Stimulated activated CD4-positive, alpha-beta T cell treated with anti-CD3 and anti-CD28 coated beads, Interleukin-2, amount 100 ng/mL, for 4 hours (primary cell): ENCODE measurements around the gene TNK2.
A peak's percentile ranks its signal among the peaks of the same experiment; 100 is the strongest.
"Not testable (repeated sequence)": the region's sequence is repeated elsewhere in the genome, so short reads cannot be mapped to it uniquely, and the experiment has no call there.

ENCODE experiments used
- DNase-seq: peaks from one replicate; pipeline ENCODE4 v3.0.0-alpha.2; 2020; ENCODE audit warnings: low read depth

Gene TNK2

DNA sequence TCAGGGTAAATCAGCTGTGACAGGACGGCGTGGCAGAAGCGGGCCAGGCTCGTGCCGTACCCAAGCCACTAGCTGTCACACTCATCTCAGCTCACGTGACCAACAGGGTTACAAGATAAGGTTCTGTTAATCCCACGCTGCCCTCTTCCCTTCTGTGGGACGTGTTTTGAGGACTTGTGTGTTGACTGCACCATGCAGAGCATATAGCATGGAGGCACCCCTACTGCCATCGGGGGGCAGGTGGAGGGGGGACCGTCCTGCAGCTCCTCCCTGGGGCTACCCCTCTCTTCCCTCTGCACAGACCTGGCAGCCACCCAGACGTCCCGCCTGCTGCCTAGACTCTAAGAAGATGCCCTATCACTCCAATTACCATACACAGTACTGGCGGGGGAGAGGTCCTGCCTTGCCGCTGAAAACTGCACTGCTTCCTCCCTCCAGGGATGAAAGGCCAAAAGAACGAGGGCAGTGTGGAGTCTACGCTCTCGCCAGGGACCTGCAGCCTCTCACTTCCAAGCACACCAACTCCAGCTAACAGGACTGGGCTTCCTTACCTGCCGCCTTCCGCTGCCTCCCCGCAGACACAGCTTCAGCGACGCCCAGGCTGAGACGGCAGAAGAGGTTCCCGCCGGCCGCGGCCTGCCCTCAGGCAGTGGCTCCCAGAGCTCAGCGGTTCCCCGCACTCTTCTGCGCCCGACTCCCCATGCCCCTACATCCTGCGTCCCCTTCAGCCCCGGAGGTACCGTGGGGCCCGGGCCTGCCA lies at the start of gene TNK2:
Gene TNK2 (minus strand): TSS at position 618 of the 760 bp plus-strand sequence. CDS start 19,963 bp downstream, outside the sequence.
- DNase-seq = peak; percentile 48

DNA sequence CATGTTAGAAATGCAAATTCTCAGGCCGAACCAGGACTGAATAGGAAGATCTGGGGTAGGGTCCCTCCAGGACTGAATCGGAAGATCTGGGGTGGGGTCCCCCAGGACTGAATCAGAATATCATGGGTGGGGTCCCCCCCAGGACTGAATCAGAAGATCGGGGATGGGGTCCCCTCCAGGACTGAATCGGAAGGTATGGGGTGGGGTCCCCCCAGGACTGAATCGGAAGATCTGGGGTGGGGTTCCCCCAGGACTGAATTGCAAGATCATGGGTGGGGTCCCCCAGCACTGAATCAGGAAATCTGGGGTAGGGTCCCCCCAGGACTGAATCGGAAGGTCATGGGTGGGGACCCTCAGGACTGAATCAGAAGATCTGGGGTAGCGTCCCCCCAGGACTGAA lies 48.2 kb upstream of the TNK2 start:
- DNase-seq = no peak

GRCh38 chr3:195955416-195955841 lies 47.1 kb upstream of the TNK2 start:
- peak; percentile 68 for DNase-seq

- DNase-seq = peak; percentile 39
Measured at GRCh38 chr3:195954752-195955119, 46.4 kb upstream of the TNK2 start.

DNA sequence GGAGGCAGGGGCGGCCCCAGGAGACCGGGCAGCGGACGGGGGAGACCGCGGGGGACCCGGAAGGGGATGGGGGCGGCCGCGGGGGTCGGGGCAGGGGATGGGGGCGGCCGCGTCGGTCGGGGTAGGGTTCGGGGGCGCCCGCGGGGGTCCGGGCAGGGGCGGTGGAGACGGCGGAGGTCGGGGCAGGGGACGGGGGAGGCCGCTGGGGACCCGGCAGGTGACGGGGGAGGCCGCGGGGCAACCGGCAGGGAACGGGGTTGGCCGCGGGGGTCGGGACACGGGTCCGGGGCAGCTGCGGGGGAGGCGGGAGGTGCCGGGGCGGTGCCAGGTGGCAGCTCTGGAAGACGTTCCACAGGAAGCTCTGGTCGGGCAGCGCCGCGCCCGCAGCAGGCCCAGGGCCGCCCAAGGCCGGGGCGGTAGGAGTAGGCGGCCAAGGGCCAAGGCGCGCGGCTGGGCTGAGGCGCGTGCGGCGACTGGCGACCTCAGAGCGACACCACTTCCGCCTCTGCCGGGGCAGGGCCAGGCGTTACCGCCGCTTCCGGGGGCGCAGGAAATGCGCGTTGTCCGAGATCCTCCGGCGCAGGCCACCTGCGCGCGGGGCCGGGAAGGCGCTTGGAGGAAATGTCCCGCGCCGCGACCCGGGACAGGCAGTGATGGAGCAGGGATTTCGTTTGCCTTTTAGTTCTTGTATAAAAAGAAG lies 45.9 kb upstream of the TNK2 start:
- DNase-seq = peak; percentile 45

GRCh38 chr3:195952590-195952989 lies 44.2 kb upstream of the TNK2 start:
- DNase-seq = not testable (repeated sequence)

DNA sequence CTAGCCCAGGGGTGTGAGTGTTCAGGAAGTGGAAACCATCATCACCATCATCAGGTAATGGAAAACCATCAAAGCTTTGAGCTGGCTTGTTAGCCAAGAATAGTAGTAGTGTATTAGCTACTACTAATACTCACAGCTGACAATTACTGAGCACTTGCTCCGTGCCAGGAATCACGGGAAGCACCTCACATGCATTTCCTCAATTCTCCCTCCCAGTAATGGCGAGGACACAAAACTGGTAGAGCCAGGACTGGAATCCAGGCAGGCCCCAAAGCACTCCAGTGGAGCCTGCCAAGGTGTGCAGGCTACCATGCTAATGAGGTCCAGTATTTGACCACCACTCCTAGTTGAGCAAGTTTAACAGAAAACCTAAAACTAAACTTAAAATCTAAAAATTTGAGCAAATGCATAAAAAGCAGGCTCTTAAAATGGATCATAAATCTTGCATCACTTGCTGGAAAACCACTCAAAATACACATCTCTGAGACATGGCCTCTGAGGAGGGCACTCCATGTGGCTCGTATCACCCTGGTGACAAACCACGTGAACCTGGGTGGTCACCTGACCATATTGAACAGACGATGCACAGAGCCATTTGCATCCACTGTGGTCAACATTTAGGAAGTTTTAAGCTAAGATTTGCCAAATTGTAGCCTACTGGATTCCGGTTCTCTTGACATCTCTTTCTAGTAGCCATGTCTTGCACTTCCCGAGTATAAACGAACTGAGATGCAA lies 43.3 kb upstream of the TNK2 start:
- DNase-seq = not testable (repeated sequence)

GRCh38 chr3:195950731-195951130 lies 42.4 kb upstream of the TNK2 start:
- not testable (repeated sequence) for DNase-seq

- not testable (repeated sequence) for DNase-seq
Measured at GRCh38 chr3:195950164-195950563, 41.8 kb upstream of the TNK2 start.

DNA sequence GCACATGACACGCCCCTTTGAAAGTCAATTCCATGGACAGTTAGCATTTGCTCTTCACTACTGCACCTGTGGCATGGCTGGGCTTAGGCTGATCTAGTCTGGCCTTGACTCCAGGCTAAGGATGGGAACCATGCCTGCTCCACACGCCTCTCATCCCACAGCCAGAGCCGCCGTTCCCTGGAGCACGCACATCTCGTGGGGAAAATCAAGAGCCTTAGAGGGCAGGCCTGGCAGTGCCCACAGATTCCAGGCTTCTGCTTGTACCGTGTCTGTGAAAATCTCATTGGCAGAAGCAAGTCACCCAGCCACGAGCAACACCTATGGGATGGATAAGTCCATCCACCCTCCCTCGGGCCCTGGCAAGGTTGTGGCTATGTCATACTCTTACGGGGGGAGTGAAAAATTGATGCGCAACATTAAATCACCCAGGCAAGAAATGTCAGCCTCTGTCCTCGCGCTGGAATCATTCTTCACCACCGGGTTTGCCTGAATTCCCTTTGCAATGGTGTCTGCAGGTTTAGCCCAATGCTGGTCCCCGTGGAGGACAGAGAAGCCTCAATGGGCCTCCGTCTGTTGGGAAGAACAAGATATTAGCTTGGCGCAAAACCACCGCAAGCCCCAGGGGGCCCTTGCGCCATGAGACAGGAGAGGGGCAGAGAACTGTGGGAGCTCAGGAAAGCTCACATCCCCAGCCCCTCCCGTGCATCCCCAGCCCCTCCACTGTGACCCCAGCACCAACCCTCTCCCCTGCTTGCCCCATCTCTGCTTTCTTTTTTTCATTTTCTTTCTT lies 38.8 kb upstream of the TNK2 start:
- DNase-seq = not testable (repeated sequence)

- DNase-seq = not testable (repeated sequence)
Measured at GRCh38 chr3:195941265-195941815, 33.0 kb upstream of the TNK2 start.

DNA sequence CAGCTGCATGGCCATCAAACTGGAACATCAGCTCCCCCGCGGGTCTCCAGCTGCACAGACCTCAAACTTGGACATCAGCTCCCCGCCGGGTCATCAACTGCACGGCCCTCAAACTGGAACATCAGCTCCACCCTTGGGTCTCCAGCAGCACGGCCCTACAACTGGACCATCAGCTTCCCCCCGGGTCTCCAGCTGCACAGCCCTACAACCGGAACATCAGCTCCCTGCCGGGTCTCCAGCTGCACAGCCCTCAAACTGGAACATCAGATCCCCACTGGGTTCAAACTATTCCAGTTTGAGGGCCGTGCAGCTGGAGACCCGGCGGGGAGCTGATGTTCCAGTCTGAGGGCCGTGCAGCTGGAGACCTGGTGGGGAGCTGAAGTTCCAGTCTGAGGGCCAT lies 32.5 kb upstream of the TNK2 start:
- DNase-seq = not testable (repeated sequence)

DNA sequence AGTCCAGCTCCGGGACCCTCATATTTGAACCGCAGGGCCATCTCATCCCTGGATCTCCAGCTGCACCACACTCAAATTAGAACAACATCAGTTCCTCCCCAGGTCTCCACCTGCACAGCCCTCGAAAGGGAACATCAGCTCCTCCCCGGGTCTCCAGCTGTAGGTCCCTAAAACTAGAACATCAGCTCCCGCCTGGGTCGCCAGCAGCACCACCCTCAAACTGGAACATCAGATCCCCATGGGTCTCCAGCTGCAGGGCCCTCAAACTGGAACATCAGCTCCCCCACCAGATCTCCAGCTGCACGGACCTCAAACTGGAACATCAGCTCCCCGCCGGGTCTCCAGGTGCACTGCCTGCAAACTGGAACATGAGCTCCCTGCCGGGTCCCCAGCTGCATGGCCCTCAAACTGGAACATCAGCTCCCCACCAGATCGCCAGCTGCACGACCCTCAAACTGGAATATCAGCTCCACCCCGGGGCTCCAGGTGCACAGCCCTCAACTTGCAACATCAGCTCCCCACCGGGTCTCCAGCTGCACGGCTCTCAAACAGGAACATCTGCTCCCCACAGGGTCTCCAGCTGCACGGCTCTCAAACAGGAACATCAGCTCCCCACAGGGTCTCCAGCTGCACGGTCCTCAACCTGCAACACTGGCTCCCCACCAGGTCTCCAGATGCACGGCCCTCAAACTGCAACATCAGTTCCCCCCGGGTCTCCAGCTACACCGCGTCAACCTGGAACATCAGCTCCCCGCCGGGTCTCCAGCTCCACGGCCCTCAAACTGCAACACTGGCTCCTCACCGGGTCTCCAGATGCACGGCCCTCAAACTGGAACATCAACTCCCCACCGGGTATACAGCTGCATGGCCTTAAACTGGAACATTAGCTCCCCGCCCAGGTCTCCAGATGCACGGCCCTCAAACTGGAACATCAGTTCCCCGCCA lies 31.4 kb upstream of the TNK2 start:
- not testable (repeated sequence) for DNase-seq

GRCh38 chr3:195933044-195933430 lies 24.7 kb upstream of the TNK2 start:
- DNase-seq = not testable (repeated sequence)

GRCh38 chr3:195932418-195933043 lies 24.2 kb upstream of the TNK2 start:
- DNase-seq = no peak

GRCh38 chr3:195931582-195932273 lies 23.4 kb upstream of the TNK2 start:
- DNase-seq = no peak

- no peak for DNase-seq
Measured at GRCh38 chr3:195929452-195929851, 21.1 kb upstream of the TNK2 start.

DNA sequence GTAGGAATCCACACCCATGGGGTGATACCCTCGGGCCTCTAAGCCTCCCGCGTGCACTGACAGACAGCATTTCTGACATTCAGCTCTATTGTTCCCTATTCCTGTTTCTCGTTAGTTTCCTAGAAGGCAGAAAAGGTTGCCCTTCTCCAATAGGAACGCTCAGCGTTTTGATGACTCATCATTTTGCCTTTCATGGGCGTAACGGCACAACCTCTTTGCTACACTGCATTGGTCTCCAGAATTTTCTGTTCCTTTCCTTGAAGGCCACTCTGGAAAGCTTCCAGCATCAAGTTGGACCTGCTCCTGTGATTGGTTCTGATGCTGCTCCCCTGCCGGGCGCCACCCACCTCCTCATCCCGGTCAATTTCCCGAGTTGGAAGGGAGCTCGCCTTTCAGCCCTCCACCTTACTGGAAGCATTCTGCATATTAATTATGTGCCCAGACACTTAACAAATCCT lies 13.0 kb upstream of the TNK2 start:
- no peak for DNase-seq

DNA sequence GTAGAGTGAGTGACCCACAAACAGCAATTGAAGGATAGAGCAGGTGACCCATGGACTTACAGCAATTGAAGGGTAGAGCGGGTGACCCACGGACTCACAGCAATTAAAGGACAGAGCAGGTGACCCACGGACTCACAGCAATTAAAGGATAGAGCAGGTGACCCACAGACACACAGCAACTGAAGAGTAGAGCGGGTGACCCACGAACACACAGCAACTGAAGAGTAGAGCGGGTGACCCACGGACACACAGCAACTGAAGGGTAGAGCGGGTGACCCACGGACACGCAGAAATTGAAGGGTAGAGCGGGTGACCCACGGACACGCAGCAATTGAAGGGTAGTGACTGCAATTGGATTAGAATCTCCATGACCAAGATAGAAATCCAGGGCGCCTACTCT lies 9.8 kb upstream of the TNK2 start:
- DNase-seq = no peak
